Measurements from ENCODE around the gene SAPCD1. TPM values are rescaled to one million over a fixed set of nuclear protein-coding genes. Genes with fewer than 3 reads are reported as not detected.

Gene SAPCD1
- total RNA-seq, 1 experiment from 2014 or later: 3.2 TPM

GRCh38 chr6:31760790-31761189 is 1.7 kb upstream of the SAPCD1 start:
- H2BK120ac ChIP-seq (ENCODE audit: low read depth, low read length, poor library complexity, severe bottlenecking): no peak overlapping the region
- no peaks in the 10 kb centered on the region for H3K9me3 ChIP-seq (ENCODE audit: control insufficient read depth, low read depth, low read length)
- no peak overlapping the region for H2BK20ac ChIP-seq (ENCODE audit: low read depth, low read length, poor library complexity, severe bottlenecking)
- H3K9me3 Mint-ChIP-seq: no peaks in the 10 kb centered on the region
- no peak for DNase-seq
- peaks cover 16 to 20% of the 10 kb centered on the region in 2 experiments for H3K4me1 Mint-ChIP-seq
- no peak overlapping the region for H2BK5ac ChIP-seq (ENCODE audit: insufficient read length, low read length)
- H3K9ac ChIP-seq (ENCODE audit: extremely low read depth, insufficient read length, low read length): no peak overlapping the region
- H3K27me3 Mint-ChIP-seq (ENCODE audit: low read depth): no peaks in the 10 kb centered on the region; the same call in 1 of the 2 replicates
- no peak overlapping the region for H3K4me3 Mint-ChIP-seq
- no peak overlapping the region for H3K56ac ChIP-seq (ENCODE audit: insufficient read length, low read depth, low read length)
- H3T11ph ChIP-seq (ENCODE audit: low read length): no peak overlapping the region
- no CpG with 5 or more reads among the region's 5 CpGs for WGBS (ENCODE audit: extremely low coverage, insufficient read length, low lambda C conversion rate)
- no peak overlapping the region for H3K23ac ChIP-seq (ENCODE audit: insufficient read length, low read depth, low read length)
- no peak overlapping the region for H3K4me2 ChIP-seq (ENCODE audit: insufficient read depth, insufficient read length, low read length)
- H3K27ac ChIP-seq (ENCODE audit: insufficient read length, low read depth, low read length): no peak overlapping the region
- TF ChIP-seq, protein P1, sequence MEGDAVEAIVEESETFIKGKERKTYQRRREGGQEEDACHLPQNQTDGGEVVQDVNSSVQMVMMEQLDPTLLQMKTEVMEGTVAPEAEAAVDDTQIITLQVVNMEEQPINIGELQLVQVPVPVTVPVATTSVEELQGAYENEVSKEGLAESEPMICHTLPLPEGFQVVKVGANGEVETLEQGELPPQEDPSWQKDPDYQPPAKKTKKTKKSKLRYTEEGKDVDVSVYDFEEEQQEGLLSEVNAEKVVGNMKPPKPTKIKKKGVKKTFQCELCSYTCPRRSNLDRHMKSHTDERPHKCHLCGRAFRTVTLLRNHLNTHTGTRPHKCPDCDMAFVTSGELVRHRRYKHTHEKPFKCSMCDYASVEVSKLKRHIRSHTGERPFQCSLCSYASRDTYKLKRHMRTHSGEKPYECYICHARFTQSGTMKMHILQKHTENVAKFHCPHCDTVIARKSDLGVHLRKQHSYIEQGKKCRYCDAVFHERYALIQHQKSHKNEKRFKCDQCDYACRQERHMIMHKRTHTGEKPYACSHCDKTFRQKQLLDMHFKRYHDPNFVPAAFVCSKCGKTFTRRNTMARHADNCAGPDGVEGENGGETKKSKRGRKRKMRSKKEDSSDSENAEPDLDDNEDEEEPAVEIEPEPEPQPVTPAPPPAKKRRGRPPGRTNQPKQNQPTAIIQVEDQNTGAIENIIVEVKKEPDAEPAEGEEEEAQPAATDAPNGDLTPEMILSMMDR (conservative IDR thresholded peaks at IDR 0.05): no peak
- no peaks in the 10 kb centered on the region for H3K4me1 ChIP-seq (ENCODE audit: insufficient read depth, low read length)
- H4K91ac ChIP-seq (ENCODE audit: insufficient read length, low read depth, low read length): no peak overlapping the region
- H3K36me3 Mint-ChIP-seq (ENCODE audit: insufficient read depth in 1 of 3, low read depth in 3 of 3): peaks cover 13 to 49% (median 34%) of the 10 kb centered on the region in 3 experiments
- H3K27ac Mint-ChIP-seq: no peak overlapping the region
- H4K5ac ChIP-seq (ENCODE audit: insufficient read length, low read depth, low read length): no peak overlapping the region
- no peaks in the 10 kb centered on the region for H3K23me2 ChIP-seq (ENCODE audit: insufficient read length, low read depth, low read length, poor library complexity, severe bottlenecking)
- no peaks in the 10 kb centered on the region for H3K79me1 ChIP-seq (ENCODE audit: insufficient read depth, low read depth, low read length, poor library complexity, severe bottlenecking)
- H3K27me3 ChIP-seq (ENCODE audit: insufficient read depth, low read length): no peaks in the 10 kb centered on the region
- no peaks in the 10 kb centered on the region for H4K20me1 ChIP-seq (ENCODE audit: control insufficient read depth, insufficient read depth, insufficient read length)
- no peak overlapping the region for H3K18ac ChIP-seq (ENCODE audit: insufficient read length, low read depth, low read length)
- H2BK15ac ChIP-seq (ENCODE audit: low read depth, low read length): peak overlapping the region; percentile 71; the same call in 1 of the 2 replicates
- H2BK12ac ChIP-seq (ENCODE audit: insufficient read length, low read depth, low read length): no peak overlapping the region
- no peak overlapping the region for H4K8ac ChIP-seq (replicated peaks; ENCODE audit: insufficient read length, low read depth, low read length)
- no peak overlapping the region for H3K14ac ChIP-seq (ENCODE audit: insufficient read depth, low read length)
- H3K4ac ChIP-seq (ENCODE audit: low read depth, low read length): no peak overlapping the region
- no peak overlapping the region for H2AFZ ChIP-seq (ENCODE audit: low read length)
- H2AK5ac ChIP-seq (ENCODE audit: insufficient read length, low read length): no peak overlapping the region
- no peaks in the 10 kb centered on the region for H3K79me2 ChIP-seq (ENCODE audit: insufficient read depth, low read length)
